Stimulated activated CD4-positive, alpha-beta T cell treated with anti-CD3 and anti-CD28 coated beads, Interleukin-1b, Interleukin-23, amount 100 ng/mL, for 4 hours (primary cell): Measurements from ENCODE around the gene CHPF.

Experiments used
- DNase-seq, 2 donors: peaks; one replicate each; pipeline ENCODE4 v3.0.0-alpha.2; 2020; ENCODE audit warnings: low read depth in 2 of 2

Gene CHPF

GRCh38 chr2:219496825-219497494, 46.6 kb downstream of the CHPF start:
- DNase-seq = no peak

GRCh38 chr2:219496247-219496824, 47.3 kb downstream of the CHPF start:
- DNase-seq = no peak

GRCh38 chr2:219495531-219496122, 48.0 kb downstream of the CHPF start:
- DNase-seq = peak; percentile 37 to 41

- no peak for DNase-seq
Measured at GRCh38 chr2:219494952-219495530, 48.6 kb downstream of the CHPF start.

GRCh38 chr2:219493086-219493485, 50.5 kb downstream of the CHPF start:
- no peak for DNase-seq

- DNase-seq = no peak
Measured at GRCh38 chr2:219492575-219492974, 51.0 kb downstream of the CHPF start.

- DNase-seq = no peak
Measured at GRCh38 chr2:219491278-219491963, 52.2 kb downstream of the CHPF start.

GRCh38 chr2:219490600-219491130, 52.9 kb downstream of the CHPF start:
- DNase-seq = no peak

- no peak for DNase-seq
Measured at GRCh38 chr2:219490186-219490585, 53.4 kb downstream of the CHPF start.

- DNase-seq = no peak
Measured at GRCh38 chr2:219489315-219489714, 54.3 kb downstream of the CHPF start.
